HepG2 (cell line): Measurements from ENCODE around the gene DIPK1A. TPM values are rescaled to one million over a fixed set of nuclear protein-coding genes. Genes with fewer than 3 reads are reported as not detected.
A peak's percentile ranks its signal among the peaks of the same experiment; 100 is the strongest.

Source experiments
- AGO2 ChIP-seq: fragments of 200-400 bp; formaldehyde crosslinking; optimal IDR thresholded peaks from 2 replicates; pipeline ENCODE3; 2017; ENCODE audit warnings: mild to moderate bottlenecking, low read depth, low read length, moderate library complexity
- CHCHD3 ChIP-seq: sonication (generic); formaldehyde crosslinking; IDR thresholded peaks from 2 replicates; pipeline ENCODE4 v1.8.0; 2022; ENCODE audit warnings: mild to moderate bottlenecking, missing genetic modification reagents, moderate library complexity
- CHD4 ChIP-seq: fragments of 200-600 bp; sonication (generic); IDR thresholded peaks from 2 replicates; pipeline ENCODE4 v1.7.0; 2017; ENCODE audit warnings: mild to moderate bottlenecking, low read length, borderline replicate concordance
- ELF1 ChIP-seq: sonication (generic); formaldehyde crosslinking; IDR thresholded peaks from 2 replicates; pipeline ENCODE4 v1.4.0; 2020; ENCODE audit warnings: missing genetic modification reagents
- IRF2 ChIP-seq: IDR thresholded peaks from 2 replicates; pipeline ENCODE4 v1.6.1; 2018; ENCODE audit warnings: missing genetic modification reagents, missing compliant biosample characterization
- KAT7 ChIP-seq: IDR thresholded peaks from 2 replicates; pipeline ENCODE4 v1.6.1; 2018; ENCODE audit warnings: borderline replicate concordance, missing compliant biosample characterization
- KDM6A ChIP-seq: IDR thresholded peaks from 2 replicates; pipeline ENCODE4 v1.6.1; 2016; ENCODE audit warnings: low read depth
- MNT ChIP-seq: fragments of 450-650 bp; IDR thresholded peaks from 2 replicates; pipeline ENCODE4 v1.6.1; 2016
- ONECUT2 ChIP-seq: sonication (generic); formaldehyde crosslinking; IDR thresholded peaks from 2 replicates; pipeline ENCODE4 v1.4.0; 2020; ENCODE audit warnings: missing genetic modification reagents
- POLR2A ChIP-seq, 2 experiments: IDR thresholded peaks; 2 replicates each; pipeline ENCODE4 v1.6.1; 2011; ENCODE audit warnings: low read depth in 2 of 2, low read length in 2 of 2, mild to moderate bottlenecking in 1 of 2, moderate library complexity in 1 of 2; ENCODE audit not compliant: insufficient read depth in 1 of 2
- REL ChIP-seq: sonication (generic); formaldehyde crosslinking; conservative IDR thresholded peaks from 2 replicates; pipeline ENCODE4 v1.8.0; 2022; ENCODE audit warnings: mild to moderate bottlenecking, missing genetic modification reagents, moderate library complexity
- SIN3A ChIP-seq: IDR thresholded peaks from 2 replicates; pipeline ENCODE4 v1.6.1; 2011; ENCODE audit warnings: low read depth, mild to moderate bottlenecking, control low read depth, low read length, borderline replicate concordance
- SNAPC4 ChIP-seq: sonication (generic); formaldehyde crosslinking; IDR thresholded peaks from 2 replicates; pipeline ENCODE4 v1.4.0; 2020; ENCODE audit warnings: mild to moderate bottlenecking, missing genetic modification reagents
- TBL1XR1 ChIP-seq: fragments of 150-350 bp; IDR thresholded peaks from 2 replicates; pipeline ENCODE4 v1.6.1; 2014; ENCODE audit warnings: borderline replicate concordance, low read length; ENCODE audit not compliant: partially characterized antibody
- ZBTB7B ChIP-seq: sonication (generic); formaldehyde crosslinking; IDR thresholded peaks from 2 replicates; pipeline ENCODE4 v1.4.0; 2020; ENCODE audit warnings: missing genetic modification reagents
- ZFY ChIP-seq: sonication (generic); formaldehyde crosslinking; IDR thresholded peaks from 2 replicates; pipeline ENCODE4 v1.4.0; 2020; ENCODE audit warnings: missing genetic modification reagents
- ZKSCAN1 ChIP-seq: fragments of 150-350 bp; IDR thresholded peaks from 2 replicates; pipeline ENCODE4 v1.6.1; 2014; ENCODE audit warnings: low read length
- ZNF33A ChIP-seq: sonication (generic); formaldehyde crosslinking; IDR thresholded peaks from 2 replicates; pipeline ENCODE4 v1.5.1; 2020; ENCODE audit warnings: missing genetic modification reagents, mild to moderate bottlenecking, moderate library complexity, borderline replicate concordance
- ZNF430 ChIP-seq: sonication (generic); formaldehyde crosslinking; IDR thresholded peaks from 2 replicates; pipeline ENCODE4 v1.9.0; 2021; ENCODE audit warnings: mild to moderate bottlenecking, missing genetic modification reagents
- ZNF629 ChIP-seq: sonication (generic); formaldehyde crosslinking; conservative IDR thresholded peaks from 2 replicates; pipeline ENCODE4 v1.5.0; 2020; ENCODE audit warnings: missing genetic modification reagents
- ZSCAN21 ChIP-seq: sonication (generic); formaldehyde crosslinking; IDR thresholded peaks from 2 replicates; pipeline ENCODE4 v1.8.0; 2022; ENCODE audit warnings: mild to moderate bottlenecking, missing genetic modification reagents, moderate library complexity, borderline replicate concordance
- polyA plus RNA-seq, 8 experiments: library from polyadenylated mRNA; depleted of rRNA in 3 of 8; stranded (reverse) in 7 of 8; unstranded in 1 of 8; fragments of >200 nt; fragmentation: Illumina TruSeq in 4 of 8; extraction: Trizol in 4 of 8; gene quantifications; 2 replicates each; pipeline versions ENCODE4 v1.2.1 to v1.2.3, GENCODE V29; 2011 to 2016; ENCODE audit warnings: low read depth in 4 of 8, missing spikeins in 1 of 8, mixed read lengths in 1 of 8; ENCODE audit not compliant: insufficient read depth in 1 of 8
- total RNA-seq, 5 experiments: library from RNA; depleted of rRNA; stranded (reverse); fragments of >200 nt; fragmentation: Illumina TruSeq; extraction: Trizol; gene quantifications; 2 replicates each; pipeline ENCODE4 v1.2.3, GENCODE V29; 2016; ENCODE audit warnings: low read depth in 1 of 5
- TF ChIP-seq, protein P1 (sequence below): sonication (generic); formaldehyde crosslinking; IDR thresholded peaks from 2 replicates; pipeline ENCODE4 v1.5.0; 2020; ENCODE audit warnings: missing genetic modification reagents

Gene DIPK1A
- total and polyA plus RNA-seq, 2 of the 13 experiments (the other 11 are each of a cell fraction or from before 2014, with no cell fraction given): 8.4 TPM

DNA sequence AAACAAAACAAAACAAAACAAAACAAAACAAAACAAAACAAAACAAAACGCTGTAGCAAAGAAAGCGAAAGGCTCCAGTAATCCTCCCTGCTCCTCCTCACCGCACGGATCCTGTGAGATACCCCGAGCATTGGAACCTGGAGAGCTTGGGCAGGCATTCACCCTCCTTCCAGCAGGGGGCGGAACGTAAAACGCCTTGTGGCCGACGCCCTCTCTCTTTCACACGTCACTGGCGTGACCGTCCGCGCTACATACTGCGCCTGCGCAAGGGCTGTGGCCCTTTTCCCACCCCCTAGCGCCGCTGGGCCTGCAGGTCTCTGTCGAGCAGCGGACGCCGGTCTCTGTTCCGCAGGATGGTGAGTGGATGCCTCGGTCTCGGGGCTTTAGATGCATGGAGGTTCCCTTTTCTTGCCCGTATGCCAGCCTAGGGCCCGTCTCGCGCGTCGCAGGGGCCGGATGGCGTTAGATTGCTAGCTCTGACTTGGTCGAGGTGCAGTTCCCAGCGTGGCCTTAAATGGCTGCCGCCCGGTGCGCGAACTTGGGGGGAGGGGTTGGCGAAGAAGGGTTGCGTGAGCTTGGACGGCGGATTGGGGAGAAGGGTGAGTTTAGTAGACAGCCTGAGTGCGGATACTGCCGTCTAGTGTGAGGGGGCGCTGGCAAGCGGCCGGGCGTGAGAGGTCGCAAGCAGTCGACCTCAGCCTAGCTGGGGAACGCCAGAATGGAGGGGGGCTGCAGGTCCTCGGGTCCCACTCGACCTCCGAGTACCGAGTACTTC is 129.3 kb downstream of the DIPK1A start, which contains the start of gene RPL5 (continued):
- TF ChIP-seq SNAPC4 (CRISPR knock-in tag): peak; percentile 96
- 0 out of 2 replicates have a peak, but pooled peaks have one; percentile 28 for TF ChIP-seq ONECUT2 (CRISPR knock-in tag)
- TF ChIP-seq, protein P1, sequence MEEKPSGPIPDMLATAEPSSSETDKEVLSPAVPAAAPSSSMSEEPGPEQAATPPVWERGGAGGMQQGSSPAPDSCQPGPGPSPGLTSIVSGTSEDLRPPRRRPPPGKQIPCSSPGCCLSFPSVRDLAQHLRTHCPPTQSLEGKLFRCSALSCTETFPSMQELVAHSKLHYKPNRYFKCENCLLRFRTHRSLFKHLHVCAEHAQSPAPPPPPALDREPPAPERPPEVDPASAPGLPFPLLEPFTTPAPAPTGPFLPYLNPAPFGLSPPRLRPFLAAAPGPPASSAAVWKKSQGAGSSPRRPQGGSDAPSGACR: no peak
- peak; percentile 95 for TF ChIP-seq KAT7
- peak; percentile 71; the same call in 1 of the 2 replicates for TF ChIP-seq ZBTB7B (CRISPR knock-in tag)
- no peak for TF ChIP-seq CHD4
- TF ChIP-seq REL (CRISPR knock-in tag): peak; percentile 91; the same call in 1 of the 2 replicates
- TF ChIP-seq ZSCAN21: peak; percentile 94
- TF ChIP-seq IRF2: peak; percentile 89
- peak; percentile 95 for TF ChIP-seq ZNF430 (CRISPR knock-in tag)
- TF ChIP-seq ZKSCAN1: no peak
- no peak for TF ChIP-seq ZNF33A
- TF ChIP-seq POLR2A (IDR thresholded peaks at IDR 0.05; ENCODE audit: insufficient read depth in 1 of 2, low read depth in 2 of 2, low read length in 2 of 2): peak; percentile 99 to 100
- peak; percentile 39; the same call in 1 of the 2 replicates for TF ChIP-seq ELF1 (CRISPR knock-in tag)
- TF ChIP-seq ZNF629 (CRISPR knock-in tag): peak; percentile 59; the same call in 1 of the 2 replicates
- no peak for TF ChIP-seq KDM6A (CRISPR knock-in tag)
- peak; percentile 98 for TF ChIP-seq AGO2
- TF ChIP-seq MNT: 0 out of 2 replicates have a peak, but pooled peaks have one; percentile 14
- TF ChIP-seq TBL1XR1: no peak
- TF ChIP-seq ZFY (CRISPR knock-in tag): peak; percentile 99
- TF ChIP-seq SIN3A: peak; percentile 73; the same call in 1 of the 2 replicates
- TF ChIP-seq CHCHD3 (CRISPR knock-in tag): 0 out of 2 replicates have a peak, but pooled peaks have one; percentile 38
